Liver (tissue), 9 donors: Measurements from ENCODE around the gene EXOC7. TPM values are rescaled to one million over a fixed set of nuclear protein-coding genes. Genes with fewer than 3 reads are reported as not detected.

Experiments
- DNase-seq: peaks from one replicate; pipeline ENCODE4 v3.0.0-alpha.2; 2017; ENCODE audit warnings: low spot score
- H3K27ac ChIP-seq, 2 donors: one replicate each; pipeline ENCODE4 v1.7.0; 2013; ENCODE audit warnings: inconsistent platforms in 2 of 2, low read length in 2 of 2, control low read depth in 1 of 2, low read depth in 1 of 2, mild to moderate bottlenecking in 1 of 2
- H3K27me3 ChIP-seq, 4 donors: one replicate each; pipeline versions ENCODE4 v1.6.1 to v1.7.0; 2013; ENCODE audit warnings: low read length in 3 of 4, inconsistent platforms in 1 of 4, mild to moderate bottlenecking in 1 of 4, moderate library complexity in 1 of 4; ENCODE audit not compliant: control insufficient read depth in 4 of 4, insufficient read depth in 4 of 4
- H3K36me3 ChIP-seq, 4 donors: one replicate each; pipeline versions ENCODE4 v1.6.1 to v1.7.0; 2013; ENCODE audit warnings: low read length in 3 of 4, mild to moderate bottlenecking in 3 of 4, low read depth in 1 of 4, moderate library complexity in 1 of 4; ENCODE audit not compliant: control insufficient read depth in 4 of 4, insufficient read depth in 3 of 4
- H3K4me1 ChIP-seq, 4 donors: one replicate each; pipeline versions ENCODE4 v1.6.1 to v1.7.0; 2013; ENCODE audit warnings: low read length in 3 of 4, mild to moderate bottlenecking in 3 of 4, moderate library complexity in 1 of 4; ENCODE audit not compliant: control insufficient read depth in 4 of 4, insufficient read depth in 4 of 4
- H3K4me3 ChIP-seq, 3 donors: one replicate each; pipeline versions ENCODE4 v1.6.1 to v1.7.0; 2013; ENCODE audit warnings: low read length in 3 of 3, control low read depth in 1 of 3, low read depth in 1 of 3, mild to moderate bottlenecking in 1 of 3
- H3K9ac ChIP-seq, 2 donors: one replicate each; pipeline ENCODE4 v1.7.0; 2013; ENCODE audit warnings: low read length in 2 of 2, mild to moderate bottlenecking in 2 of 2, moderate library complexity in 2 of 2, control low read depth in 1 of 2, low read depth in 1 of 2
- H3K9me3 ChIP-seq, 4 donors: one replicate each; pipeline versions ENCODE4 v1.6.1 to v1.7.0; 2013; ENCODE audit warnings: low read length in 3 of 4; ENCODE audit not compliant: control insufficient read depth in 4 of 4
- CTCF ChIP-seq: fragments of 150-350 bp; IDR thresholded peaks from 2 replicates; pipeline ENCODE4 v1.5.1; 2017; ENCODE audit warnings: improper control_type of control experiment, low read depth, low read length; ENCODE audit not compliant: missing input control
- EGR1 ChIP-seq, 2 donors: IDR thresholded peaks; 2 replicates each; pipeline ENCODE4 v1.6.1; 2016 to 2018; ENCODE audit warnings: antibody characterized with exemption in 2 of 2, low read depth in 2 of 2
- FOXA1 ChIP-seq: IDR thresholded peaks from 2 replicates; pipeline ENCODE4 v1.6.1; 2016; ENCODE audit warnings: antibody characterized with exemption
- FOXA2 ChIP-seq: IDR thresholded peaks from 2 replicates; pipeline ENCODE4 v1.6.1; 2016; ENCODE audit warnings: antibody characterized with exemption
- GABPA ChIP-seq, 2 donors: IDR thresholded peaks in 1 of 2; conservative IDR thresholded peaks in 1 of 2; 2 replicates each; pipeline ENCODE4 v1.6.1; 2016; ENCODE audit warnings: antibody characterized with exemption in 2 of 2, mild to moderate bottlenecking in 1 of 2, moderate library complexity in 1 of 2
- HNF4A ChIP-seq, 2 donors: conservative IDR thresholded peaks; 2 replicates each; pipeline ENCODE4 v1.6.1; 2016; ENCODE audit warnings: antibody characterized with exemption in 2 of 2, mild to moderate bottlenecking in 2 of 2
- HNF4G ChIP-seq: IDR thresholded peaks from 2 replicates; pipeline ENCODE4 v1.6.1; 2016; ENCODE audit warnings: antibody characterized with exemption
- JUND ChIP-seq, 2 donors: IDR thresholded peaks; 2 replicates each; pipeline ENCODE4 v1.6.1; 2016; ENCODE audit warnings: antibody characterized with exemption in 2 of 2
- REST ChIP-seq: IDR thresholded peaks from 2 replicates; pipeline ENCODE4 v1.6.1; 2016; ENCODE audit warnings: antibody characterized with exemption, mild to moderate bottlenecking
- TAF1 ChIP-seq: conservative IDR thresholded peaks from 2 replicates; pipeline ENCODE4 v1.6.1; 2016; ENCODE audit warnings: antibody characterized with exemption, mild to moderate bottlenecking
- WGBS: extraction: QIAGEN DNeasy Blood & Tissue Kit; methylation state at CpG from one replicate; pipeline ENCODE4 v1.1.7; 2013; 5-methylcytosine and 5-hydroxymethylcytosine counted together
- polyA plus RNA-seq, 2 donors: library from polyadenylated mRNA; stranded (reverse) in 1 of 2; unstranded in 1 of 2; fragments of 200-250 nt in 1 of 2; fragments of >200 nt in 1 of 2; fragmentation: Nextera tagmentation in 1 of 2; extraction: Ambion mirVana in 1 of 2; gene quantifications; one replicate each; pipeline versions ENCODE4 v1.2.1 to v1.2.3, GENCODE V29; 2013 to 2015
- total RNA-seq, 2 donors: library from RNA; depleted of rRNA; stranded (reverse); fragments of >200 nt; gene quantifications; one replicate each; pipeline ENCODE4 v1.2.3, GENCODE V29; 2014
- TF ChIP-seq, protein P1 (sequence below): IDR thresholded peaks from 2 replicates; pipeline ENCODE4 v1.6.1; 2016; ENCODE audit warnings: antibody characterized with exemption
- TF ChIP-seq, protein P2 (sequence below): IDR thresholded peaks from 2 replicates; pipeline ENCODE4 v1.6.1; 2016; ENCODE audit warnings: antibody characterized with exemption
- TF ChIP-seq, protein P3 (sequence below): IDR thresholded peaks from 2 replicates; pipeline ENCODE4 v1.6.1; 2016; ENCODE audit warnings: antibody characterized with exemption
- donor health status: healthy.
- donor health status: healthy.
- donor health status: healthy.
- donor health status: healthy.
- donor health status: healthy.

The EXOC7 gene
- total and polyA plus RNA-seq, 4 donors: 28.0 to 64.8 (median 38.2) TPM

GRCh38 chr17:76039121-76039520 lies 64.5 kb downstream of the EXOC7 start:
- no peak for DNase-seq
- H3K4me3 ChIP-seq: no peak overlapping the region
- WGBS: 86% methylated on average over 6 of the region's 6 CpGs
- peaks cover 0 to 2% (median 0%) of the 10 kb centered on the region in 4 donors for H3K4me1 ChIP-seq
- no peak overlapping the region for H3K27ac ChIP-seq
- H3K36me3 ChIP-seq: peaks cover 14 to 59% (median 50%) of the 10 kb centered on the region in 4 donors
- no peaks in the 10 kb centered on the region for H3K27me3 ChIP-seq
- TF ChIP-seq HNF4G (no peak), TAF1 (no peak), EGR1 (IDR thresholded peaks at IDR 0.05; ENCODE audit: low read depth in 2 of 2) (no peak), FOXA1 (no peak), GABPA (IDR thresholded peaks at IDR 0.05 in 1 of 2, conservative IDR thresholded peaks at IDR 0.05 in 1 of 2) (no peak), CTCF (no peak), FOXA2 (no peak), HNF4A (conservative IDR thresholded peaks at IDR 0.05) (no peak)
- TF ChIP-seq, protein P1, sequence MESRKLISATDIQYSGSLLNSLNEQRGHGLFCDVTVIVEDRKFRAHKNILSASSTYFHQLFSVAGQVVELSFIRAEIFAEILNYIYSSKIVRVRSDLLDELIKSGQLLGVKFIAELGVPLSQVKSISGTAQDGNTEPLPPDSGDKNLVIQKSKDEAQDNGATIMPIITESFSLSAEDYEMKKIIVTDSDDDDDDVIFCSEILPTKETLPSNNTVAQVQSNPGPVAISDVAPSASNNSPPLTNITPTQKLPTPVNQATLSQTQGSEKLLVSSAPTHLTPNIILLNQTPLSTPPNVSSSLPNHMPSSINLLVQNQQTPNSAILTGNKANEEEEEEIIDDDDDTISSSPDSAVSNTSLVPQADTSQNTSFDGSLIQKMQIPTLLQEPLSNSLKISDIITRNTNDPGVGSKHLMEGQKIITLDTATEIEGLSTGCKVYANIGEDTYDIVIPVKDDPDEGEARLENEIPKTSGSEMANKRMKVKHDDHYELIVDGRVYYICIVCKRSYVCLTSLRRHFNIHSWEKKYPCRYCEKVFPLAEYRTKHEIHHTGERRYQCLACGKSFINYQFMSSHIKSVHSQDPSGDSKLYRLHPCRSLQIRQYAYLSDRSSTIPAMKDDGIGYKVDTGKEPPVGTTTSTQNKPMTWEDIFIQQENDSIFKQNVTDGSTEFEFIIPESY: no peak
- TF ChIP-seq, protein P2, sequence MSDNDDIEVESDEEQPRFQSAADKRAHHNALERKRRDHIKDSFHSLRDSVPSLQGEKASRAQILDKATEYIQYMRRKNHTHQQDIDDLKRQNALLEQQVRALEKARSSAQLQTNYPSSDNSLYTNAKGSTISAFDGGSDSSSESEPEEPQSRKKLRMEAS: no peak
- TF ChIP-seq, protein P3, sequence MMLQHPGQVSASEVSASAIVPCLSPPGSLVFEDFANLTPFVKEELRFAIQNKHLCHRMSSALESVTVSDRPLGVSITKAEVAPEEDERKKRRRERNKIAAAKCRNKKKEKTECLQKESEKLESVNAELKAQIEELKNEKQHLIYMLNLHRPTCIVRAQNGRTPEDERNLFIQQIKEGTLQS: no peak
- no peak overlapping the region for H3K9ac ChIP-seq
- no peaks in the 10 kb centered on the region for H3K9me3 ChIP-seq

GRCh38 chr17:76038050-76038449 lies 65.5 kb downstream of the EXOC7 start:
- no peak overlapping the region for H3K27ac ChIP-seq
- H3K27me3 ChIP-seq: no peaks in the 10 kb centered on the region
- no peak overlapping the region for H3K4me3 ChIP-seq
- peaks cover 0 to 2% (median 0%) of the 10 kb centered on the region in 4 donors for H3K4me1 ChIP-seq
- no peak for DNase-seq
- TF ChIP-seq FOXA2 (no peak), GABPA (IDR thresholded peaks at IDR 0.05 in 1 of 2, conservative IDR thresholded peaks at IDR 0.05 in 1 of 2) (no peak), REST (no peak), JUND (IDR thresholded peaks at IDR 0.05) (no peak)
- peaks cover 10 to 48% (median 39%) of the 10 kb centered on the region in 4 donors for H3K36me3 ChIP-seq
- 93% methylated on average over 3 of the region's 3 CpGs for WGBS
- no peak overlapping the region for H3K9ac ChIP-seq
- H3K9me3 ChIP-seq: no peaks in the 10 kb centered on the region
